SK-N-SH (cell line): ENCODE measurements around the gene BBOF1.
"Not testable (repeated sequence)": the region's sequence is repeated elsewhere in the genome, so short reads cannot be mapped to it uniquely, and the experiment has no call there.

ENCODE experiments used
- CTCF ChIP-seq: fragments of 200-600 bp; sonication (generic); IDR thresholded peaks from 2 replicates; pipeline ENCODE4 v1.6.1; 2017; ENCODE audit warnings: antibody characterized with exemption, mild to moderate bottlenecking, moderate library complexity
- POLR2AphosphoS5 ChIP-seq: IDR thresholded peaks from 2 replicates; pipeline ENCODE4 v1.6.1; 2012; ENCODE audit warnings: low read depth, low read length
- SMC3 ChIP-seq: IDR thresholded peaks from 2 replicates; pipeline ENCODE4 v1.6.1; 2012; ENCODE audit warnings: low read depth, low read length, improper control_type of control experiment

GRCh38 chr14:74111395-74112216, 92.5 kb downstream of the BBOF1 start:
- TF ChIP-seq POLR2AphosphoS5, result not testable (repeated sequence)
- TF ChIP-seq CTCF, result peak; percentile 76
- peak; percentile 66 for TF ChIP-seq SMC3
